RWPE2 (cell line): ENCODE measurements around the gene TBC1D2.

ENCODE experiments used
- ATAC-seq: fragments of 200-7000 bp; cut with Tn5 transposase; 3 replicates; pipeline ENCODE4 v1.9.1; 2021; ENCODE audit warnings: low read depth
- DNase-seq: peaks from one replicate; pipeline ENCODE4 v3.0.0-alpha.2; 2020; ENCODE audit warnings: low spot score
- H3K27ac ChIP-seq: fragments of 450-650 bp; 2 replicates; pipeline ENCODE4 v1.5.1; 2017; ENCODE audit warnings: mild to moderate bottlenecking; ENCODE audit not compliant: poor library complexity, severe bottlenecking
- H3K27me3 ChIP-seq: fragments of 250-450 bp; sonication (Bioruptor Pico); 2 replicates; pipeline ENCODE4 v1.5.1; 2021; ENCODE audit warnings: mild to moderate bottlenecking, moderate library complexity; ENCODE audit not compliant: insufficient read depth, poor library complexity, severe bottlenecking
- H3K36me3 ChIP-seq: fragments of 250-450 bp; sonication (Bioruptor Pico); 2 replicates; pipeline ENCODE4 v1.5.1; 2020; ENCODE audit warnings: low read depth, mild to moderate bottlenecking, moderate library complexity
- H3K4me1 ChIP-seq: fragments of 250-450 bp; sonication (Bioruptor Pico); 2 replicates; pipeline ENCODE4 v1.5.1; 2021; ENCODE audit warnings: mild to moderate bottlenecking, moderate library complexity; ENCODE audit not compliant: insufficient read depth, poor library complexity, severe bottlenecking
- H3K4me3 ChIP-seq: fragments of 250-450 bp; sonication (Bioruptor Pico); 2 replicates; pipeline ENCODE4 v1.5.1; 2021; ENCODE audit warnings: mild to moderate bottlenecking, moderate library complexity; ENCODE audit not compliant: severe bottlenecking
- H3K9me3 ChIP-seq: fragments of 250-450 bp; sonication (Bioruptor Pico); 2 replicates; pipeline ENCODE4 v1.5.1; 2021; ENCODE audit warnings: mild to moderate bottlenecking, moderate library complexity; ENCODE audit not compliant: severe bottlenecking
- TF ChIP-seq, protein P1 (sequence below): fragments of 450-650 bp; IDR thresholded peaks from one replicate; pipeline ENCODE4 v1.5.1; 2017; ENCODE audit warnings: mild to moderate bottlenecking, moderate library complexity; ENCODE audit not compliant: poor library complexity, severe bottlenecking

Gene TBC1D2

DNA sequence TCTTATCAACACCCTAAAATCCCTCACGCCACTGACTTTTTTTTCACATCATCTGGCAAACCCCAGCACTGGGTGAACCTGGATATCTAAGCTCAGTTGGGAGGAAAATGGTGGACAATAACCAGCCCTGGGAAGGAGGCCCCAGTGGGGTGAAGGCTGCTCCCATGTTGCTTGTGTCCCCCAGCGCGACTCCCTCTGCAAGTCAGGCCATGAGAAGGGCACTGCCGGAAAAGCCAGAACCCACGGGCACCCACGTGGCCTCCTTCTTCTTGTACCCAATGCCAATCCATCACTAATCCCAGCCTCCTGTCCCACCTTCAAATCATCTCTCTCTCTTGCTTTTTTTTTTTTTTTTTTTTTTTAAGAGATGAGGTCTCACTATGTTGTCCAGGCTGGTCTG lies 74.5 kb downstream of the TBC1D2 start:
- Histone ChIP-seq H3K9me3 (no peaks in the 10 kb centered on the region), H3K27me3 (no peaks in the 10 kb centered on the region), H3K4me1 (peaks cover 8% of the 10 kb centered on the region), H3K4me3 (no peak overlapping the region), H3K27ac (no peak overlapping the region), H3K36me3 (peaks cover 19% of the 10 kb centered on the region)
- ATAC-seq (no peak), DNase-seq (no peak)
- TF ChIP-seq, protein P1, sequence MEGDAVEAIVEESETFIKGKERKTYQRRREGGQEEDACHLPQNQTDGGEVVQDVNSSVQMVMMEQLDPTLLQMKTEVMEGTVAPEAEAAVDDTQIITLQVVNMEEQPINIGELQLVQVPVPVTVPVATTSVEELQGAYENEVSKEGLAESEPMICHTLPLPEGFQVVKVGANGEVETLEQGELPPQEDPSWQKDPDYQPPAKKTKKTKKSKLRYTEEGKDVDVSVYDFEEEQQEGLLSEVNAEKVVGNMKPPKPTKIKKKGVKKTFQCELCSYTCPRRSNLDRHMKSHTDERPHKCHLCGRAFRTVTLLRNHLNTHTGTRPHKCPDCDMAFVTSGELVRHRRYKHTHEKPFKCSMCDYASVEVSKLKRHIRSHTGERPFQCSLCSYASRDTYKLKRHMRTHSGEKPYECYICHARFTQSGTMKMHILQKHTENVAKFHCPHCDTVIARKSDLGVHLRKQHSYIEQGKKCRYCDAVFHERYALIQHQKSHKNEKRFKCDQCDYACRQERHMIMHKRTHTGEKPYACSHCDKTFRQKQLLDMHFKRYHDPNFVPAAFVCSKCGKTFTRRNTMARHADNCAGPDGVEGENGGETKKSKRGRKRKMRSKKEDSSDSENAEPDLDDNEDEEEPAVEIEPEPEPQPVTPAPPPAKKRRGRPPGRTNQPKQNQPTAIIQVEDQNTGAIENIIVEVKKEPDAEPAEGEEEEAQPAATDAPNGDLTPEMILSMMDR, result no peak

GRCh38 chr9:98178874-98179850 lies 76.3 kb downstream of the TBC1D2 start:
- ATAC-seq, result no peak
- no peak overlapping the region for H3K27ac ChIP-seq
- DNase-seq, result no peak
- H3K4me1 ChIP-seq, result no peaks in the 10 kb centered on the region
- no peaks in the 10 kb centered on the region for H3K27me3 ChIP-seq
- H3K4me3 ChIP-seq, result no peak overlapping the region
- peaks cover 14% of the 10 kb centered on the region for H3K36me3 ChIP-seq
- H3K9me3 ChIP-seq, result no peaks in the 10 kb centered on the region
- TF ChIP-seq, protein P1, result no peak

DNA sequence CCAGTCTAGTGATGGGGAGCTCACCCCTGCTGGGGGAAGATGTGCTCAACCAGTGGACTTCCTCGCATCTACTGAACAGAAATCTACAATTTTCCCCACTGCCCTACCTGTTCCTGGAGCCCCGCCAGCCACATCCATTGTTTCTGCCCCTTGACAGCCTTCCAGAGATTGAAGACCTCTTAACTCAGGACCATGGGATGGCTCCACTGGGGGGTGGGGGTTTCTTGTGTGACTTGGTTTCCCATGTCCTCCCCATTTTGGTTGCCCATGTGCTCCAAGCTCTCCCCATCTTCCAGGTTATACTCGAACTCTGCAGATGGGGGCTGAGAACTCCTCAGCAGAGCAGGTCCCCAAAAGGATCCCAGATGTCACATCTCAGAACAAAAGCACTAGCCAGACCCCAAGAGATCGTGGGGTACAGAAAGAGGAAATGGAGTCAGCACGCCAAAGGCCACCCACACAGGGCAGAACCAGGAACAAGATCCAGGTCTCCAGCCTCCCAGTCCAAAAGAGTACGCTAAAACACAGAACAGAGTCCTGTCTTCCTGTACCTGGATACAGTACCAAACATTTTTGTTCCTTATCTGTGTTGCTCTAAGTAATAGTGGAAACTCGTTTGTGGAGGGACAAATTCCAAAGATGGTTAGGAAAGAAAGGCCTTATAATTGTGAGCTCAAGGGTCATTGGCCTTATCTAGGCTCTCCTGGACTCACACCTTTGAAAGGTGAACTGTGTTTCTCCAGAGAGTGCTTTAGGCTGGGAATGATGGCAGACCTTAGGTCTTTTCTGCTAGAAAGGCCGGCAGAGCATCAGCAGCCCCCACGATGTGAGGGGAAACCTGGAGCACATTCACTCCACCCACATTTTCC lies 78.8 kb downstream of the TBC1D2 start:
- no peak for DNase-seq
- H3K4me3 ChIP-seq, result no peak overlapping the region
- no peaks in the 10 kb centered on the region for H3K27me3 ChIP-seq
- no peaks in the 10 kb centered on the region for H3K4me1 ChIP-seq
- peaks cover 7% of the 10 kb centered on the region for H3K36me3 ChIP-seq
- H3K27ac ChIP-seq, result no peak overlapping the region
- H3K9me3 ChIP-seq, result no peaks in the 10 kb centered on the region
- TF ChIP-seq, protein P1, result no peak
- no peak for ATAC-seq

DNA sequence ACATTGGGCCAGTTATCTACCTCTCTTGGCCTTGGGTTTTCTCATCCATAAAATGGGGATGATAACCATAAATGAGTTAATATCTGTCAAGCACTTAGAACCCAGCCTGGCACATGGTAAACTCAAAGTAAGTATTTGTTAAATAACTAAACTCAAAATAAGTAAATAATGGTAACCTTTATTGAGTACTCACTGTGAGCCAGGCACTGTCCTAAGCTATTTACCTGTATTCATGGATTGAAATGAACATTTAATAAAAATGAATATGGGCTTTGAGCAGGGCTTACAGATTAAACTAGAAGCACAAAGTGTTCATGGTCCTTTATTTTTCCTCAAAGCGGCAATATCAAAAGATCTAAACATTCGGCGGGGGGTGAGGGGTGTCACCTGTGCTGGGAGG lies 79.7 kb downstream of the TBC1D2 start:
- no peak overlapping the region for H3K27ac ChIP-seq
- DNase-seq (no peak), ATAC-seq (no peak)
- no peaks in the 10 kb centered on the region for H3K4me1 ChIP-seq
- TF ChIP-seq, protein P1, result no peak
- no peak overlapping the region for H3K4me3 ChIP-seq
- H3K9me3 ChIP-seq, result no peaks in the 10 kb centered on the region
- H3K36me3 ChIP-seq, result peaks cover 7% of the 10 kb centered on the region
- H3K27me3 ChIP-seq, result no peaks in the 10 kb centered on the region
